ENCODE measurements around the gene CLCN5.

GRCh38 chrX:50106051-50106675, 183.8 kb downstream of the CLCN5 start:
- TF ChIP-seq CTCF (IDR thresholded peaks at IDR 0.05) (no peak), POLR2A (IDR thresholded peaks at IDR 0.05) (no peak)
